GM12878 (cell line): ENCODE results near the gene PLEKHM3. TPM values are rescaled to one million over a fixed set of nuclear protein-coding genes. Genes with fewer than 3 reads are reported as not detected.

ENCODE experiments used
- ATAC-seq: fragments of 200-7000 bp; cut with Tn5 transposase; 3 replicates; pipeline ENCODE4 v1.9.1; 2020; ENCODE audit warnings: mild to moderate bottlenecking, moderate library complexity
- BruUV-seq: library from RNA; stranded (reverse); fragments of 400-500 nt; replicated peaks from 2 replicates; lab custom pipeline; 2021; lab: Mats Ljungman, UMichigan
- CTCF ChIA-PET: fragments of 300-600 bp; sonication (Branson Sonifier 250); formaldehyde crosslinking; extraction: SDS; loops from one replicate; lab custom pipeline; 2021; ENCODE audit warnings: inconsistent platforms; lab: Yijun Ruan, JAX
- POLR2A ChIA-PET: fragments of 350-600 bp; formaldehyde crosslinking; extraction: SDS; loops from one replicate; lab custom pipeline; 2021; ENCODE audit warnings: inconsistent platforms; lab: Charles Lee
- RAD21 ChIA-PET: fragments of 300-600 bp; sonication (Branson Sonifier 250); formaldehyde crosslinking; loops from one replicate; lab custom pipeline; 2023; ENCODE audit warnings: antibody characterized with exemption; ENCODE audit not compliant: unreplicated experiment; lab: Charles Lee
- SMC1A ChIA-PET: fragments of 300-600 bp; sonication (Branson Sonifier 250); formaldehyde crosslinking; loops from one replicate; lab custom pipeline; 2023; ENCODE audit not compliant: unreplicated experiment, uncharacterized antibody; lab: Charles Lee
- DNase-seq: peaks from one replicate; pipeline ENCODE4 v3.0.0-alpha.2; 2011; ENCODE audit warnings: low read depth, low spot score
- FAIRE-seq: peaks from 3 replicates; lab custom pipeline; 2011; peaks lifted over from hg19 to GRCh38; lab: Jason Lieb, UNC
- H2AFZ ChIP-seq: 2 replicates; pipeline ENCODE4 v1.6.0; 2011; ENCODE audit warnings: low read depth, low read length, control low read depth; ENCODE audit not compliant: control insufficient read depth
- H3K27ac ChIP-seq: 2 replicates; pipeline ENCODE4 v1.5.1; 2011; ENCODE audit warnings: control low read depth; ENCODE audit not compliant: control insufficient read depth, insufficient read depth
- H3K27me3 ChIP-seq, 2 experiments: replicated peaks in 1 of 2; 2 replicates each; pipeline versions ENCODE4 v1.6.0 to v1.6.1; 2011; ENCODE audit warnings: low read length in 1 of 2; ENCODE audit not compliant: control insufficient read depth in 2 of 2, insufficient read depth in 2 of 2
- H3K36me3 ChIP-seq, 2 experiments: 2 replicates each; pipeline ENCODE4 v1.5.1; 2011; ENCODE audit warnings: low read length in 1 of 2; ENCODE audit not compliant: control insufficient read depth in 2 of 2, insufficient read depth in 2 of 2
- H3K4me1 ChIP-seq: 2 replicates; pipeline ENCODE4 v1.6.1; 2011; ENCODE audit warnings: mild to moderate bottlenecking, low read length, moderate library complexity, mixed read lengths; ENCODE audit not compliant: control insufficient read depth, insufficient read depth
- H3K4me2 ChIP-seq: 2 replicates; pipeline ENCODE4 v1.6.0; 2011; ENCODE audit warnings: control low read depth; ENCODE audit not compliant: control insufficient read depth, insufficient read depth
- H3K4me3 ChIP-seq: fragments of 200-600 bp; sonication (generic); 2 replicates; pipeline ENCODE4 v1.5.1; 2016
- H3K79me2 ChIP-seq: 2 replicates; pipeline ENCODE4 v1.6.0; 2011; ENCODE audit warnings: low read length; ENCODE audit not compliant: control insufficient read depth, insufficient read depth
- H3K9ac ChIP-seq: 2 replicates; pipeline ENCODE4 v1.8.0; 2011; ENCODE audit warnings: low read length, control low read depth, mixed read lengths; ENCODE audit not compliant: control insufficient read depth, insufficient read depth
- H3K9me3 ChIP-seq: replicated peaks from 3 replicates; pipeline ENCODE4 v1.5.1; 2011; ENCODE audit warnings: mild to moderate bottlenecking, low read length; ENCODE audit not compliant: control insufficient read depth, insufficient read depth
- H4K20me1 ChIP-seq: 2 replicates; pipeline ENCODE4 v1.6.0; 2011; ENCODE audit not compliant: control insufficient read depth, insufficient read depth
- CREB1 ChIP-seq: IDR thresholded peaks from 2 replicates; pipeline ENCODE4 v1.6.1; 2012; ENCODE audit warnings: low read depth, mild to moderate bottlenecking, inconsistent platforms
- MAX ChIP-seq: IDR thresholded peaks from 2 replicates; pipeline ENCODE4 v1.6.1; 2012; ENCODE audit warnings: low read depth, low read length, improper control_type of control experiment
- MLLT1 ChIP-seq: fragments of 450-650 bp; IDR thresholded peaks from 2 replicates; pipeline ENCODE4 v1.6.1; 2016; ENCODE audit warnings: mild to moderate bottlenecking
- NFYB ChIP-seq: IDR thresholded peaks from 2 replicates; pipeline ENCODE4 v1.6.1; 2011; ENCODE audit warnings: low read depth, mild to moderate bottlenecking, low read length, improper control_type of control experiment, moderate library complexity; ENCODE audit not compliant: insufficient read depth
- NR2C2 ChIP-seq: IDR thresholded peaks from 2 replicates; pipeline ENCODE4 v1.6.1; 2011; ENCODE audit warnings: borderline replicate concordance, low read depth; ENCODE audit not compliant: control insufficient read depth, insufficient read length
- NRF1 ChIP-seq: conservative IDR thresholded peaks from 2 replicates; pipeline ENCODE4 v1.6.1; 2011; ENCODE audit warnings: mild to moderate bottlenecking, low read depth, low read length, improper control_type of control experiment
- PAX8 ChIP-seq: fragments of 450-650 bp; IDR thresholded peaks from 2 replicates; pipeline ENCODE4 v1.6.1; 2017; ENCODE audit warnings: mild to moderate bottlenecking, moderate library complexity
- RAD51 ChIP-seq: fragments of 450-650 bp; IDR thresholded peaks from 2 replicates; pipeline ENCODE4 v1.6.1; 2016; ENCODE audit warnings: moderate library complexity, mild to moderate bottlenecking, inconsistent platforms
- SRF ChIP-seq, 2 experiments: IDR thresholded peaks; 2 replicates each; pipeline ENCODE4 v1.6.1; 2011; ENCODE audit warnings: low read depth in 2 of 2, low read length in 2 of 2, mild to moderate bottlenecking in 1 of 2, moderate library complexity in 1 of 2
- YBX1 ChIP-seq: fragments of 450-650 bp; IDR thresholded peaks from 2 replicates; pipeline ENCODE4 v1.6.1; 2016; ENCODE audit warnings: antibody characterized with exemption
- ZBTB40 ChIP-seq: fragments of 450-650 bp; IDR thresholded peaks from 2 replicates; pipeline ENCODE4 v1.6.1; 2016; ENCODE audit warnings: mild to moderate bottlenecking, moderate library complexity, borderline replicate concordance
- ZNF217 ChIP-seq: fragments of 450-650 bp; IDR thresholded peaks from 2 replicates; pipeline ENCODE4 v1.6.1; 2017; ENCODE audit warnings: antibody characterized with exemption, mild to moderate bottlenecking
- ZNF687 ChIP-seq: fragments of 450-650 bp; IDR thresholded peaks from 2 replicates; pipeline ENCODE4 v1.6.1; 2017; ENCODE audit warnings: mild to moderate bottlenecking, moderate library complexity
- whole genome bisulfite sequencing: methylation state at CpG from one replicate; pipeline ENCODE4 v1.1.6; 2016; ENCODE audit warnings: low lambda C conversion rate; ENCODE audit not compliant: insufficient replicate concordance, insufficient coverage; ENCODE audit errors: missing lambda C conversion rate; 5-methylcytosine and 5-hydroxymethylcytosine counted together
- in situ Hi-C: fragments of 300-500 bp; cut with MboI; formaldehyde crosslinking; loops from 9 replicates; pipeline ENCODE4 v1.14.3; 2018; ENCODE audit warnings: mixed read lengths
- intact Hi-C: fragments of 100-400 bp; cut with micrococcal nuclease; formaldehyde crosslinking; loops from one replicate; pipeline ENCODE4 v1.14.2; 2022; ENCODE audit not compliant: unreplicated experiment
- polyA plus RNA-seq, 11 experiments: library from polyadenylated mRNA; depleted of rRNA in 4 of 11; unstranded in 6 of 11; stranded (reverse) in 5 of 11; fragments of >200 nt; fragmentation: Nextera tagmentation in 4 of 11; fragmentation: Illumina TruSeq in 1 of 11; extraction: Ambion mirVana in 4 of 11; extraction: Trizol in 1 of 11; gene quantifications; 1 replicate in 1 of 11; 2 replicates in 10 of 11; pipeline versions ENCODE4 v1.2.1 to v1.2.3, GENCODE V29; 2011 to 2016; ENCODE audit warnings: inconsistent platforms in 2 of 11, missing spikeins in 2 of 11, low read depth in 1 of 11
- total RNA-seq, 4 experiments: library from RNA; depleted of rRNA in 3 of 4; stranded (reverse); fragments of >200 nt in 3 of 4; fragmentation: Illumina TruSeq in 1 of 4; extraction: Trizol in 1 of 4; gene quantifications; 2 replicates each; pipeline versions ENCODE4 v1.2.1 to v1.2.3, GENCODE V29; 2013 to 2021

PLEKHM3 gene
- total and polyA plus RNA-seq, 10 of the 15 experiments (the other 5 are each of a cell fraction or from before 2014, with no cell fraction given) = 1.4 to 5.6 (median 3.0) TPM

GRCh38 chr2:207868855-207869596, 156.3 kb downstream of the PLEKHM3 start:
- DNase-seq (no peak), ATAC-seq (peak; percentile 63), FAIRE-seq (no peak)
- 71% methylated on average over 5 of the region's 5 CpGs for WGBS
- in situ Hi-C loops = no loop called here
- H4K20me1 ChIP-seq = no peaks in the 10 kb centered on the region
- no peak overlapping the region for H3K27ac ChIP-seq
- no peak overlapping the region for H3K9ac ChIP-seq
- H3K4me3 ChIP-seq = no peak overlapping the region
- intact Hi-C loops = no loop called here
- ChIA-PET SMC1A (interaction anchor here (0.7 to 2.3 kb wide), 16 partner anchors 11 to 242 kb away, joined by 3 to 9 read pairs (median 4); no protein-coding TSS in a partner anchor), CTCF (interaction anchor here (1.0 to 1.7 kb wide), 7 partner anchors 9 to 172 kb away, joined by 3 to 5 read pairs (median 4); no protein-coding TSS in a partner anchor), POLR2A (interaction anchor here (1.5 to 2.8 kb wide), 2 partner anchors 10 to 37 kb away, joined by 4 to 6 read pairs; no protein-coding TSS in a partner anchor), RAD21 (interaction anchor here (1.0 to 5.5 kb wide), 7 partner anchors 8 to 122 kb away, joined by 3 to 20 read pairs (median 3); no protein-coding TSS in a partner anchor)
- no peaks in the 10 kb centered on the region for H3K27me3 ChIP-seq
- H3K79me2 ChIP-seq = no peaks in the 10 kb centered on the region
- no peak overlapping the region for H3K4me2 ChIP-seq
- no peaks in the 10 kb centered on the region for H3K4me1 ChIP-seq
- H2AFZ ChIP-seq = no peak overlapping the region
- BruUV-seq = no TSS peak
- no peaks in the 10 kb centered on the region for H3K9me3 ChIP-seq
- no peaks in the 10 kb centered on the region for H3K36me3 ChIP-seq
- TF ChIP-seq SRF (IDR thresholded peaks at IDR 0.05; ENCODE audit: low read depth in 2 of 2, low read length in 2 of 2) (no peak), NFYB (no peak), ZBTB40 (peak; percentile 41; the same call in 1 of the 2 replicates), RAD51 (no peak), MLLT1 (0 out of 2 replicates have a peak, but pooled peaks have one; percentile 16), NRF1 (no peak), ZNF217 (peak; percentile 52; the same call in 1 of the 2 replicates), ZNF687 (no peak), PAX8 (no peak), MAX (no peak), YBX1 (no peak), CREB1 (no peak), NR2C2 (no peak)
